Mesenchymal stem cell (in vitro differentiated cells and primary cell): ENCODE measurements around the gene OCIAD1.

Experiments used
- DNase-seq: peaks from one replicate; pipeline ENCODE4 v3.0.0-alpha.2; 2013
- H2AFZ ChIP-seq: one replicate; pipeline ENCODE4 v1.6.1; 2013; ENCODE audit warnings: low read depth, mild to moderate bottlenecking, control low read depth, inconsistent platforms, low read length, moderate library complexity
- H2AK5ac ChIP-seq: 2 replicates; pipeline ENCODE4 v1.6.1; 2013; ENCODE audit warnings: low read length, moderate library complexity, mild to moderate bottlenecking, inconsistent platforms; ENCODE audit not compliant: severe bottlenecking
- H2BK120ac ChIP-seq: one replicate; pipeline ENCODE4 v1.6.1; 2013; ENCODE audit warnings: low read depth, mild to moderate bottlenecking, inconsistent platforms, low read length, moderate library complexity
- H2BK12ac ChIP-seq, 2 experiments: one replicate each; pipeline ENCODE4 v1.6.1; 2013; ENCODE audit warnings: inconsistent platforms in 2 of 2, low read length in 2 of 2, mild to moderate bottlenecking in 2 of 2, moderate library complexity in 2 of 2, control low read depth in 1 of 2
- H2BK15ac ChIP-seq: one replicate; pipeline ENCODE4 v1.6.1; 2013; ENCODE audit warnings: mild to moderate bottlenecking, low read depth, inconsistent platforms; ENCODE audit not compliant: poor library complexity, severe bottlenecking
- H2BK5ac ChIP-seq: 2 replicates; pipeline ENCODE4 v1.6.1; 2013; ENCODE audit warnings: low read depth, mild to moderate bottlenecking, low read length, control low read depth, inconsistent platforms; ENCODE audit not compliant: poor library complexity, severe bottlenecking
- H3K14ac ChIP-seq, 2 experiments: one replicate each; pipeline ENCODE4 v1.6.1; 2013; ENCODE audit warnings: inconsistent platforms in 2 of 2, low read length in 2 of 2, control low read depth in 1 of 2, mild to moderate bottlenecking in 1 of 2, moderate library complexity in 1 of 2
- H3K18ac ChIP-seq, 2 experiments: one replicate each; pipeline ENCODE4 v1.6.1; 2013; ENCODE audit warnings: inconsistent platforms in 2 of 2, low read length in 2 of 2, control low read depth in 1 of 2, low read depth in 1 of 2, mild to moderate bottlenecking in 1 of 2
- H3K23ac ChIP-seq, 2 experiments: one replicate each; pipeline ENCODE4 v1.6.1; 2013; ENCODE audit warnings: inconsistent platforms in 2 of 2, low read length in 2 of 2, mild to moderate bottlenecking in 2 of 2, moderate library complexity in 2 of 2, control low read depth in 1 of 2
- H3K27ac ChIP-seq: 2 replicates; pipeline ENCODE4 v1.5.1; 2013; ENCODE audit warnings: mild to moderate bottlenecking, moderate library complexity, low read length, control low read depth, inconsistent platforms; ENCODE audit not compliant: poor library complexity, severe bottlenecking
- H3K27me3 ChIP-seq, 2 experiments: 2 replicates each; pipeline versions ENCODE4 v1.6.1 to v1.7.0; 2013; ENCODE audit warnings: low read length in 2 of 2, mild to moderate bottlenecking in 2 of 2, moderate library complexity in 2 of 2, control low read depth in 1 of 2, inconsistent platforms in 1 of 2; ENCODE audit not compliant: control insufficient read depth in 1 of 2, insufficient read depth in 1 of 2
- H3K36me3 ChIP-seq, 2 experiments: 2 replicates each; pipeline versions ENCODE4 v1.6.1 to v1.7.0; 2013; ENCODE audit warnings: low read length in 2 of 2, control low read depth in 1 of 2, inconsistent platforms in 1 of 2, low read depth in 1 of 2, mild to moderate bottlenecking in 1 of 2; ENCODE audit not compliant: insufficient read depth in 2 of 2, control insufficient read depth in 1 of 2
- H3K4ac ChIP-seq, 2 experiments: one replicate each; pipeline ENCODE4 v1.6.1; 2013; ENCODE audit warnings: inconsistent platforms in 2 of 2, low read length in 2 of 2, mild to moderate bottlenecking in 2 of 2, moderate library complexity in 2 of 2, control low read depth in 1 of 2, low read depth in 1 of 2
- H3K4me1 ChIP-seq: 2 replicates; pipeline ENCODE4 v1.6.1; 2013; ENCODE audit warnings: low read depth, low read length, control low read depth; ENCODE audit not compliant: control insufficient read depth, insufficient read depth
- H3K4me2 ChIP-seq: 2 replicates; pipeline ENCODE4 v1.6.1; 2013; ENCODE audit warnings: low read length, mild to moderate bottlenecking, inconsistent platforms; ENCODE audit not compliant: poor library complexity, severe bottlenecking
- H3K4me3 ChIP-seq, 2 experiments: 2 replicates each; pipeline versions ENCODE4 v1.5.1 to v1.7.0; 2013; ENCODE audit warnings: low read length in 2 of 2, mild to moderate bottlenecking in 2 of 2, control low read depth in 1 of 2, low read depth in 1 of 2; ENCODE audit not compliant: insufficient read depth in 1 of 2
- H3K79me1 ChIP-seq: replicated peaks from 2 replicates; pipeline ENCODE4 v1.6.1; 2013; ENCODE audit warnings: mild to moderate bottlenecking, control low read depth, low read length, inconsistent platforms; ENCODE audit not compliant: poor library complexity, severe bottlenecking
- H3K9ac ChIP-seq: 2 replicates; pipeline ENCODE4 v1.7.0; 2013; ENCODE audit warnings: mild to moderate bottlenecking, low read length, moderate library complexity
- H3K9me3 ChIP-seq: 2 replicates; pipeline ENCODE4 v1.7.0; 2013; ENCODE audit warnings: mild to moderate bottlenecking, low read length; ENCODE audit not compliant: control insufficient read depth
- H4K8ac ChIP-seq: one replicate; pipeline ENCODE4 v1.6.1; 2013; ENCODE audit warnings: inconsistent platforms, mild to moderate bottlenecking, low read length, moderate library complexity
- H4K91ac ChIP-seq: one replicate; pipeline ENCODE4 v1.6.1; 2013; ENCODE audit warnings: mild to moderate bottlenecking, low read length, inconsistent platforms
- WGBS: methylation state at CpG from one replicate; pipeline ENCODE4 v1.1.7; 2013; ENCODE audit warnings: mixed read lengths; 5-methylcytosine and 5-hydroxymethylcytosine counted together

The OCIAD1 gene

GRCh38 chr4:48832571-48832970 lies 1.7 kb downstream of the OCIAD1 start:
- Histone ChIP-seq H2AK5ac (no peak overlapping the region), H3K23ac (no peak overlapping the region), H3K9ac (peak overlapping the region; percentile 99), H3K79me1 (peaks cover 6% of the 10 kb centered on the region), H3K4me3 (peak overlapping the region in 1 of 2 experiments; percentile 98), H3K4me2 (peak overlapping the region; percentile 58), H3K27ac (no peak overlapping the region), H3K18ac (no peak overlapping the region), H3K4me1 (peaks cover 3% of the 10 kb centered on the region), H4K91ac (no peak overlapping the region), H2BK5ac (no peak overlapping the region), H3K36me3 (peaks cover 17 to 44% of the 10 kb centered on the region in 2 experiments), H2BK120ac (no peak overlapping the region), H3K27me3 (no peaks in the 10 kb centered on the region), H2BK12ac (no peak overlapping the region), H2BK15ac (no peak overlapping the region), H2AFZ (no peak overlapping the region), H3K14ac (no peak overlapping the region), H3K4ac (no peak overlapping the region), H3K9me3 (no peaks in the 10 kb centered on the region), H4K8ac (no peak overlapping the region)
- 97% methylated on average over 2 of the region's 5 CpGs for WGBS
- no peak for DNase-seq

- Histone ChIP-seq H3K9me3 (no peaks in the 10 kb centered on the region), H2BK12ac (no peak overlapping the region), H3K4me1 (peaks cover 3% of the 10 kb centered on the region), H2AFZ (no peak overlapping the region), H3K4ac (no peak overlapping the region), H2BK120ac (no peak overlapping the region), H3K9ac (no peak overlapping the region), H3K27me3 (no peaks in the 10 kb centered on the region), H3K4me2 (no peak overlapping the region), H3K4me3 (no peak overlapping the region), H3K79me1 (peaks cover 9% of the 10 kb centered on the region), H3K23ac (no peak overlapping the region), H3K36me3 (peaks cover 20 to 83% of the 10 kb centered on the region in 2 experiments), H3K27ac (no peak overlapping the region), H3K18ac (no peak overlapping the region), H2BK5ac (no peak overlapping the region), H3K14ac (no peak overlapping the region), H4K8ac (no peak overlapping the region), H2BK15ac (no peak overlapping the region), H4K91ac (no peak overlapping the region), H2AK5ac (no peak overlapping the region)
- DNase-seq: no peak
- 100% methylated on average over 1 of the region's 4 CpGs for WGBS
These were observed 5.8 kb downstream of the OCIAD1 start for GRCh38 chr4:48836658-48837057.

- Histone ChIP-seq H3K23ac (no peak overlapping the region), H2AK5ac (no peak overlapping the region), H2BK15ac (no peak overlapping the region), H2AFZ (no peak overlapping the region), H2BK120ac (no peak overlapping the region), H3K9me3 (no peaks in the 10 kb centered on the region), H3K9ac (no peak overlapping the region), H3K14ac (no peak overlapping the region), H3K36me3 (peaks cover 7 to 94% of the 10 kb centered on the region in 2 experiments), H3K79me1 (peaks cover 8% of the 10 kb centered on the region), H2BK5ac (no peak overlapping the region), H3K4me2 (no peak overlapping the region), H3K4ac (no peak overlapping the region), H3K4me1 (no peaks in the 10 kb centered on the region), H2BK12ac (no peak overlapping the region), H3K27me3 (no peaks in the 10 kb centered on the region), H4K91ac (no peak overlapping the region), H3K27ac (no peak overlapping the region), H4K8ac (no peak overlapping the region), H3K18ac (no peak overlapping the region), H3K4me3 (no peak overlapping the region)
- 95% methylated on average over 8 of the region's 9 CpGs for WGBS
- DNase-seq: no peak
These were observed 10.3 kb downstream of the OCIAD1 start for GRCh38 chr4:48841045-48841827.

GRCh38 chr4:48844843-48845242 lies 14.0 kb downstream of the OCIAD1 start:
- Histone ChIP-seq H3K79me1 (peaks cover 8% of the 10 kb centered on the region), H3K36me3 (peaks cover 3 to 88% of the 10 kb centered on the region in 2 experiments), H4K8ac (no peak overlapping the region), H3K9me3 (no peaks in the 10 kb centered on the region), H4K91ac (no peak overlapping the region), H3K23ac (no peak overlapping the region), H3K4me2 (no peak overlapping the region), H2AFZ (no peak overlapping the region), H3K4ac (no peak overlapping the region), H3K27ac (no peak overlapping the region), H2AK5ac (no peak overlapping the region), H3K4me3 (no peak overlapping the region), H3K4me1 (no peaks in the 10 kb centered on the region), H2BK120ac (no peak overlapping the region), H2BK15ac (no peak overlapping the region), H3K9ac (no peak overlapping the region), H3K14ac (no peak overlapping the region), H2BK5ac (no peak overlapping the region), H2BK12ac (no peak overlapping the region), H3K18ac (no peak overlapping the region), H3K27me3 (no peaks in the 10 kb centered on the region)
- no peak for DNase-seq
- 97% methylated on average over 2 of the region's 2 CpGs for WGBS
